Measurements from ENCODE around the gene PRAC2. TPM values are rescaled to one million over a fixed set of nuclear protein-coding genes. Genes with fewer than 3 reads are reported as not detected.

The PRAC2 gene
- total RNA-seq, 1 experiment from 2014 or later: 40.8 TPM

DNA sequence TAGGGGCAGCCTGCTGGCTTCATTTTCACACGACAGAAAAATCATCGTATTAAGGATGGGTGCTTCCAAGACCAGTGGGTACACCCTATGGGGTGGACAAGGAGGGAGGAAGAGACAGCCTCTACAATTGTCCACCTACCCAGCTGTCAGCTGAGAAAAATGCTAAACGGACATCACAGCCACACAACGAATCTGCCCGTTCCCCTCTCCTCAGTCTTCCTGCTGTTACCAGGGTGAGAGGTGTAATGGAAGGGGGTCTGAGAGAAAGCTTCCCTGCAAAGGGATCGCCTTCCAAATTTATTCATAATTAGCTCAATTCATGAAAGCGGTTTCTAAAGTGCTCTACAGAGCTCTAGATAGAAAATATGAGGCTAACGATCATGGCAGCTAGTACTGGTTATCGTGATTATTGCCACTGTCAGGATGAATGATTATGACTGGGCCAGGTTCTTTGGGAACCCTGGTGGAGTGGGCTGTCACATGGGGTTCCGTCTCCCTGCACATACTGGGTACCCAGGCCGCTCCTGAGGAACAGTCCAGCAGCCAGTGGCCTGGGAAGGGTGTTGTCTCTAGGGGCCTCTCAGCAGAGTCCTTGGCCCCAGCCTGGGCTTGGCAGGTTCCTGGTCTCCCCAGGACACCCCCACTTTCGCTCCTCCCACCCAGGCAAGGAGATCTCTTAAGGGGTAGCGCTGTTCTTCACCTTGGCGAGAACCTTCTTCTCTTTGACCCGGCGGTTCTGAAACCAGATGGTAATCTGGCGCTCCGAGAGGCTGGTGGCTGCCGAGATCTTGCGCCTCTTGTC, 3.3 kb downstream of the PRAC2 start:
- Histone ChIP-seq H3K36me3 (replicated peaks; ENCODE audit: control insufficient read depth, insufficient read depth, low read length) (no peaks in the 10 kb centered on the region), H3K27me3 (ENCODE audit: control insufficient read depth, insufficient read depth, low read length) (peaks cover 99% of the 10 kb centered on the region), H3K4me3 (ENCODE audit: insufficient read depth, low read depth, low read length) (no peak overlapping the region)
- DNase-seq: no peak

DNA sequence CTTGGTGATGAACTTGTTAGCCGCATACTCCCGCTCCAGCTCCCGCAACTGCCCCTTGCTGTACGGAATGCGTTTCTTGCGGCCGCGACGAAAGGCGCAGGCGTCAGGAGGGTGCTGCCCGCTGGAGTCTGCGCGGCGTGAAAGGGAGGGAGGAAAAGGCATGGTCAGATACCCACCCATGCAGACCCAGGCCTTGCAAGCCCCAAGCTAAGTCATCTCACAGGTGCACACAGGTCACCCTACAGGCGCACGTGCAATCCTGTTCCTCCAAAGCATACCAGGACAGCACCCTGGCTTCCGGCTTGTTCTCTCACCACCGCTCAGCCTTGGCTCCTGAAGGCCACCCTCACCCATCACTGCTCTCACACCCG, 3.9 kb downstream of the PRAC2 start:
- Histone ChIP-seq H3K36me3 (replicated peaks; ENCODE audit: control insufficient read depth, insufficient read depth, low read length) (no peaks in the 10 kb centered on the region), H3K4me3 (ENCODE audit: insufficient read depth, low read depth, low read length) (no peak overlapping the region), H3K27me3 (ENCODE audit: control insufficient read depth, insufficient read depth, low read length) (peaks cover 99% of the 10 kb centered on the region)
- no peak for DNase-seq

DNA sequence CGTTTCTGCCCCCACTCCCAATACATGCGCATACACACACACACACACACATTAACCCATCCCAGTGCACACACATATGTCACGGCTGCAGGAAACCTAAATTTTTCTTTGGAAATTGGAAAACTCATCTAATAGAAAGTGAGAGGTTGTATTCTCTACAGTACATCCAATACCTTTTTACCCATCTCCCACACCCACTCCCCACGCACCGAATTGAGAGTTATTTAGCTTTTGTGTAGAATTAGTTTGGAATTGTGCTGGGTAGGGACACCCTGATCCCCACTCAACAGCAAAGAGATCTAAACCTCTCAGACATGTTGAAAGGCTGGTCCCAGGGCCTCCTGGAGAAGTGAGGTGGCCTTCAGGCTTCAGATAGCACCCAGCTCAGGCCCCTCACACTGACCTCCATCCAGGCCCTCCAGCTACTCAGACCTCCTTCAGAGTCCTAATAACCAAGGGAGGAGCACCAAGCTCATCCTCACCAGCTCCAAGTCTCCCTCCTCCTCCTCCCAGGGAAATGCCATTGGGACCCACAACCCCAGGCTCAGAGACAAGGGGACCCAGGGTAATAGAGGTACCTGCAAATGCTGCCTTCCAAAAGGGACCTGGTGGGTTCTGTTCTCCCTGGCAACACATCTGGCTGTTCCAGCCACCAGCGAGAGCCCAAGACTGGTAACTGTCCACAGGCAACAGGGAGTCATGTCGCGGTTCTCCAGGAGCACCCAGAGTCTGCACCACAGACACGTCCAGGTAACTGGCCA, 4.6 kb downstream of the PRAC2 start:
- no peak for DNase-seq
- Histone ChIP-seq H3K27me3 (ENCODE audit: control insufficient read depth, insufficient read depth, low read length) (peaks cover 99% of the 10 kb centered on the region), H3K36me3 (replicated peaks; ENCODE audit: control insufficient read depth, insufficient read depth, low read length) (no peaks in the 10 kb centered on the region), H3K4me3 (ENCODE audit: insufficient read depth, low read depth, low read length) (peak overlapping the region; percentile 42; the same call in 1 of the 2 replicates)

DNA sequence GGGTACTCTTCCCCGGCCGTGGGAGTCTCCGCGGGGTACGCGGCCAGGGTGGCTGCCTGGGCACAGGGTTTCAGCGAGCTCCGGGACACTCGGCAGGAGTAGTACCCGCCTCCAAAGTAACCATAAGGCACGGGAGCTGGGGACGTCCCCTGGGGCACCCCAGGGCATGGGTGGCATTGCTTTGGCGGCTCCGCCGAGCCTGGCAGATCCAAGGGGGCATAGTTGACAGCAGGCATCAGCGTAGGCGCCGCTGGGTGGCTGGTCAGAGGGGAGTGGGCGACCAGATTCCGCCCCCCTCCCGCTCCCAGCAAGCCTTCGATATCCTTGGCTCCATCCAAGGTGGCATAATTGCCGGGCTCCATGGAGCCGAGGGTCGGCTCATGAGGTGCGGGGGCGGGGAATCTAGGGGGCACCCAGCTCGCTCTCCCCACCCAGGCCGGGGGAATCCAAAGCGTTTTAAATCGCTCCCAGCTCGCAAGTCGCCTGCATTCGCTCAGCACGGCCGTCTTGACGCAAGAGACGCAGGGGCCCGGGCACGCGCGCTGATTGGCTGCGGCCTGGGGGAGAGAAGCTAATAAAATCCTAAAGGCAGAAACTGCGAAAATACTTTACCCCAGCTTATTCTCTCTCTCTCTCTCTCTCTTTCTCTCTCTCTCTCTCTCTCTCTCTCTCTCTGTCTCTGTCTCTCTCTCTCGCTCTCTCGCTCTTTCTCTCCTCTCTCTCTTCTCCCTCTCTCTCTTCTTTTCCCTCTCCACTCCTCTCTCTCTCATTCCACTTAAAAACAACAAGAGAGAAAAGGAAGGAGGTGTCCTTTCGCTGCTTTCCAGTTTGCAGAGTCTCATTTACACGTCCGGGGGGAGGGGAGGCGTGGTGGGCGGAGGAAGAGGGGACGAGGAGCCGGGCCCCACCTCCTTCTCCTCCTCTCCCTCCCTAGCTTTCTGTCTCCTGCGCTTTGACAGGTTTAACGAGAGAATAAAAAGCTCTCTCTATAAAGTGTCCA, 5.5 kb downstream of the PRAC2 start, which contains the start of gene HOXB13:
TSS of gene HOXB13 (minus strand) at position 519 of the 1,000 bp plus-strand sequence. CDS start at position 362, 157 bp downstream.
- peak; percentile 83 for DNase-seq
- Histone ChIP-seq H3K4me3 (ENCODE audit: insufficient read depth, low read depth, low read length) (peak within 1 kb of the TSS; percentile 42), H3K36me3 (replicated peaks; ENCODE audit: control insufficient read depth, insufficient read depth, low read length) (no peaks in the 10 kb centered on the region), H3K27me3 (ENCODE audit: control insufficient read depth, insufficient read depth, low read length) (peaks cover 100% of the 10 kb centered on the region)

DNA sequence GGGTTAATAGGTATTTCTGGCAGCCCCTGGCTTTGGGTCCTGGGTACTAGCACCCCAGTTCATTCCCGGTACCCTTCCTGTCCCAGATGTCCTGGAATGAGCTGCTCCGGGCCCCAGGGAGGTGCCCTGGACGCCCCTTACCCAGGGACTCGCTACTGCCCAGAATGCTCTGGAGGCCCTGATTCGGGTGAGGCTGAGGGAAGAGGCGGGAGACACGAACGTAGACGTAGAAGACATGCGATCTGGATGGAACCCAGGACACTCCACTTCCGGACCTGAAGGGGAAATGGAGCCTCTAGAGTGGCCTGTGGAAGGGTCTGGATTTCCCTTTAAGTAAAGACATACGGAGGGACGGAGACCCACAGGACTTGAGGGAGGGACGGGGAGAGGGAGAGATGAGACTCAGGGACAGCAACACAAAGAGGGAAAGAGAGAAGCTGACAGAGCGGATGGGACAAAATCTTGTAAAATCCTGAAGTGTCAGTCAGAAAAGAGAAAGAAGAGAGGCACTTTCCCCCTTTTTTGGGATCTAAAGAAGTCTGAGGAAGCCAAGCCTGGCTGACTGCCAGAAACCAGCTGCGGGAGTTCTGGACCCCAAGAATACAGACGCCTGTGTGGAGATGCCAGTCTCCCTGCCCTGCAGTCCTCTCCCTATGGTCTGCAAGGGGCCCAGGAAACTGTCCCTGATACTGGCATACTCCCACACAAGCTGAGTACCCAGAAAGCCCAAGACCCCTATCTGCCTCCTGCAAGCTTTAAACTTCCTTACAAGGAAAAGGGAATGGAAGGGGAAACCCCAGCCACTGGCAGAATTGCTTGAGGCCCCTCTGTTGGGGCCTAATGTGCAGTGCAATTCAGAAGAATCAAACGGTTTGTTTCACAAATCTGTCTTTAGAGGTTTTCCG, 6.6 kb downstream of the PRAC2 start:
- peak overlapping the region; percentile 42; the same call in 1 of the 2 replicates for H3K4me3 ChIP-seq (ENCODE audit: insufficient read depth, low read depth, low read length)
- peaks cover 100% of the 10 kb centered on the region for H3K27me3 ChIP-seq (ENCODE audit: control insufficient read depth, insufficient read depth, low read length)
- DNase-seq: no peak
- H3K36me3 ChIP-seq (replicated peaks; ENCODE audit: control insufficient read depth, insufficient read depth, low read length): no peaks in the 10 kb centered on the region

DNA sequence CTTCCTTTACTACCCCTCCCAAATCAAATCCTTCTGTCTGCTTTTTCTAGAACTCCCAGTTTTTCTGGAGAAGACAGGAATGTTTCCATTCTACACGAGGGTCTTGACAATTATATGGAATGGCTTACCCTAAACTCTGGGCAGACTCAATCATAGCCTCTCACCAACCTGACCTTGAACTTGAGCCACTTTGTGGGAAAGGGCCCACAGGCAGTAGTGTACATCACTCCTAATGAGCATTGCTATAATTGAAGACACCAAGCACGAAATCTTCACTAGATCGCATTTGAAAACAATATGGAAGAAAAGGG, 7.2 kb downstream of the PRAC2 start:
- no peak for DNase-seq
- Histone ChIP-seq H3K4me3 (ENCODE audit: insufficient read depth, low read depth, low read length) (no peak overlapping the region), H3K27me3 (ENCODE audit: control insufficient read depth, insufficient read depth, low read length) (peaks cover 100% of the 10 kb centered on the region), H3K36me3 (replicated peaks; ENCODE audit: control insufficient read depth, insufficient read depth, low read length) (no peaks in the 10 kb centered on the region)

DNA sequence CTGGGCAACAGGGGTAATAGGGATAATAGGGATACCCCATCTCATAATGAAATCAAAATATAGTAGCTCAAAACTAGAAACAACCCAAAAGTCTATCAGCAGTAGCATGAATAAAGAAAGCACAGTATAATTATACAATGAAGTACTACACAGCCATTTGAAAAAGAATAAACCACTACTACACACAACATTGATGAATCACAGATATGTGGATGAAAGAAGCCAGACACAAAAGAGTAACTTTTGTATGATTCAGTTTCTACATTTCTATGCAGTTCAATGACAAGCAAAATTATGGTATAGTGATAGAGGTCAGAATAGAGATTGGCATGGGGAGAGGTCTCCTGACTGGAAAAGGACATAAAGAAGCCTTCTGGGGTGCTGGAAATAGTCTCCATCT, 8.4 kb downstream of the PRAC2 start:
- H3K4me3 ChIP-seq (ENCODE audit: insufficient read depth, low read depth, low read length): no peak overlapping the region
- peaks cover 100% of the 10 kb centered on the region for H3K27me3 ChIP-seq (ENCODE audit: control insufficient read depth, insufficient read depth, low read length)
- DNase-seq: no peak

DNA sequence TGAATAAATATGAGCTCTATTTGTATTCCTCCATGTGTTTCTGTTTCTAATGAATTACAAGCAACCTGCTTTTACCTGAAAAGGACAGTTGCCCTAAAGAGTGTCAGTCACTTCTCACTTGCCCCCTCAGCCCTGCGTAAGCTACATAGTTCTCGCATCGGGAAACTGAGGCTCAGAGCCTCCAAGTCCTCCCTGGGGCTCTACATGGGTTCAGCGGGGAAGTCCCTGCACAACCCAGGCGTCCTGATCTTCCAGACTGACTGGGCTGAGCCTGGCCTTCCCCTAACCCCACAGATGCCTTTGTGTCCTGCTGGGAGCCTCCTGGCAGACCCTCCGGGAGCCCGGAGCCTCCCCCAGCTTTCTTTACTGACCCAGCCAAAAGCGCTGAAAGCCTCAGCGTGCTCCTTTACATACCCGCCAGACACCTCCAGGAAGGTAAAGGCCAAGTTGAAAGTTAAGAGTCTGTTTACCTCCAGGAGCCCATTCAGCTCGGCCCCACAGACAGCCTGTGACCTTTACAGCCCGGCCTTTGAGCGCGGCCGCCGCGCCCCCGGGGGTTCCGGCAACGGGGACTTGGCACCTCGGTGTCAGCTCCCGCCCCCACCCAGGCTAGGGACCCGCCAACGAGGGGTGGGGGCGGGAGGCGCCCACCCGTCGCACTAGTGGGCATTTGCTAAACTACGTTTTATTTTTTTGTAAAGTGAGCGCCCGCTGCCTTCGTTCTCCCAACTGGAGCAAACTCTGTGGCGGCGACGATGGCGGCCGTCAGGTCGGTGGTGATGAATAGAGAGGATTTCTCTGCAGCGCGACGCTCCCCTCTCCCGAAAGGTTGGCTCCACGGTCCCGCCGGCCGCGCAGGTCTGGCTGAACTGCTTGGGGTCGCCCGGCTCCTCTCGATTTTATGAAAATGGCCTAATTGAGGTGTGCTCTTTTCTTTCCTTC, 10.0 kb downstream of the PRAC2 start:
- Histone ChIP-seq H3K36me3 (replicated peaks; ENCODE audit: control insufficient read depth, insufficient read depth, low read length) (no peaks in the 10 kb centered on the region), H3K4me3 (ENCODE audit: insufficient read depth, low read depth, low read length) (peak overlapping the region; percentile 24; the same call in 1 of the 2 replicates), H3K27me3 (ENCODE audit: control insufficient read depth, insufficient read depth, low read length) (peaks cover 100% of the 10 kb centered on the region)
- peak; percentile 79 for DNase-seq

More for the DNA sequence above, 8.4 kb downstream of the PRAC2 start:
- no peaks in the 10 kb centered on the region for H3K36me3 ChIP-seq (replicated peaks; ENCODE audit: control insufficient read depth, insufficient read depth, low read length)

DNA sequence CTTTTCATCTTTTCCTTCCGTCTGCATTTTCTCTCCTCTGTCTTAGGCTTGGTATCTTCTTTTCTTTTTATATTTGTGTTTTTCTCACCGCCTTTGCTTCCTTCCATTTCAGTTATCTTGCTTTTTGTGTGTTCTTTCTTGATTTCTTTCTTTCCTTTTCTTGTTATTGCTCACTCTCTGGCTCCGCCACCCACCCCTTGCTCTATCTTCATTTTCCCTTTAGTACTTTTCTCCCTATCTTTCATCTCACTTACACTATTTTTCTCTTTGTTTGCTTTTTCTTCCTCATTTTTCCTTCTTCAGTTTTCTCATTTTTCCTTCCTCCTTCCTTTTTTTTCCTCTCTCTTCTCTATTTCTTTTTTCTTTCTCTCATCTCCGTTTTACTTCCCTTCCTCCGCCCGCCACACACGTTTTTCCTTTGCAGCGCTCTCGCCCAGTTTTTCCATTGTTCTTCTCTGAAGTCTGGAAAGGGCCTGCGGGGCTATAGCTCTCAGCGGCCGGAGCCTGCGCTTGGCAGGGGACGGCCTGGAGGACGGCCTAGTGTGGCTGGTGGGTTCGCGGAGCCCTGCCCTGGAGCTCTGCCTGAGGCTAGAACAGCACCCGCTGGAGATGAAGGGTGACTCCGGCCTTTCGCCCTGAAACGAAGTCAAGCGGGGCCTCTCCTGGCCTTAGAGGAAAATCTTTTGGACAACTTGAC, 10.8 kb downstream of the PRAC2 start:
- Histone ChIP-seq H3K4me3 (ENCODE audit: insufficient read depth, low read depth, low read length) (peak overlapping the region; percentile 24; the same call in 1 of the 2 replicates), H3K27me3 (ENCODE audit: control insufficient read depth, insufficient read depth, low read length) (peaks cover 100% of the 10 kb centered on the region), H3K36me3 (replicated peaks; ENCODE audit: control insufficient read depth, insufficient read depth, low read length) (no peaks in the 10 kb centered on the region)
- DNase-seq: no peak

DNA sequence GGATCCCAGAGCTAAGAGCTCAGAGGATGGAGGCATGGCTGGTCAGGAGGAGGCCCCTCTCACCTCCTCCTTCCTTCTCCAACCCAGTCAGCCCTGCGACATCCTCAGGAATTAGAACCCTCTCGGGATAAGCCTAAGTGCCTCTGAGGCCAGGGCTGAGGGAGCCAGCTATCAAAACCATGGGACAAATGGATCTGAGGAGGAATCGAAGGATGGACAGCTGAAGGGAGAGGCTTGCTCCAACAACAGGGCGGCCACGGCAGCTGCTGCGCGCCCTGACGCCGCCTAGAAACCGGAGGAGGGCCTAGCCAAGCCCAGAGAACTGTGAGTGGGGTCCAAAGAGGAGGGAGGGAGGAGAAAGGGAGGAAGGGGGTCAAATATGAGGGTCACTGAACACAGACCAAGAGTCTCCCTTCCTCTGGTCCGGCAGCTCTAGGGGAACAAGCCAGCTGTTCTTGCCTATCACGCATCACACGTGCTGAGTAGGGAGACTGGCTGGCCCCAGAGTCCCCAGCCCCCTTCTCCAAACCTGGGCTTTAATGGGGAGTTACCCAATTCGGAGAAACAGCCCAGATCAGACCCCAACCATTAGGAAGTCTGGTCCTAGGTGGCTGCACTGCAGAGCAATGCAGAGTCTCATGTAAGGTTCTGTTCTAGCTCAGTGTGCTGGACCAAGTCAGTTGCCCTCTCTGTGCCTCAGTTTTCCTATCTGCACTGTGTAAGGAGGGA, 11.5 kb downstream of the PRAC2 start:
- Histone ChIP-seq H3K36me3 (replicated peaks; ENCODE audit: control insufficient read depth, insufficient read depth, low read length) (no peaks in the 10 kb centered on the region), H3K4me3 (ENCODE audit: insufficient read depth, low read depth, low read length) (peak overlapping the region; percentile 22; the same call in 1 of the 2 replicates), H3K27me3 (ENCODE audit: control insufficient read depth, insufficient read depth, low read length) (peaks cover 100% of the 10 kb centered on the region)
- no peak for DNase-seq

DNA sequence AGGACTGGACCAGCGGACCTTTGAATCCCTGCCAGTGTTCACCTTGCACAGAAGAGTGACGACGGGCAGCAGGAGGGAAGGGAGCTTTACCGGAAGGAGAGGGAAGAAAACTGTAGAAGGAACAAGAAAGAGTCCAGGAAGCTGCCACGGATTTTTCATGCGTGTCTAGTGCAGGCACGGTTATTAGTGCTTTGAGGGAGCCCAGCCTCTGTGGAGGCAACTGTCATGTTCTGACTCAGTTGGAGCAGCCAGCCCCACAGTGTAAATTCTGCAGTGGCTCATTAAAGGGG, 12.0 kb downstream of the PRAC2 start:
- Histone ChIP-seq H3K4me3 (ENCODE audit: insufficient read depth, low read depth, low read length) (no peak overlapping the region; the same call in 1 of the 2 replicates), H3K36me3 (replicated peaks; ENCODE audit: control insufficient read depth, insufficient read depth, low read length) (no peaks in the 10 kb centered on the region), H3K27me3 (ENCODE audit: control insufficient read depth, insufficient read depth, low read length) (peaks cover 100% of the 10 kb centered on the region)
- DNase-seq: no peak
